GM21737 (cell line): Measurements from ENCODE around the gene CNKSR3.

Source experiments
- ATAC-seq: cut with Tn5 transposase; IDR thresholded peaks from one replicate; pipeline ENCODE4 v1.9.1; 2021; ENCODE audit warnings: mild to moderate bottlenecking, moderate library complexity; ENCODE audit not compliant: unreplicated experiment

The CNKSR3 gene

GRCh38 chr6:154356690-154357089 lies 153.8 kb downstream of the CNKSR3 start, which contains the start of gene IPCEF1:
TSS of gene IPCEF1 (minus strand) at chr6:154356803. CDS start at chr6:154265947, 90,856 bp downstream.
- ATAC-seq, result no peak

- ATAC-seq, result no peak
Observed at GRCh38 chr6:154356113-154356512, 154.4 kb downstream of the CNKSR3 start.

- no peak for ATAC-seq
Observed at GRCh38 chr6:154354265-154354777, 156.2 kb downstream of the CNKSR3 start.

- no peak for ATAC-seq
Observed at GRCh38 chr6:154353626-154354025, 156.9 kb downstream of the CNKSR3 start.

- peak; percentile 50 for ATAC-seq
Observed at GRCh38 chr6:154352898-154353585, 157.4 kb downstream of the CNKSR3 start.

- no peak for ATAC-seq
Observed at GRCh38 chr6:154350293-154350692, 160.2 kb downstream of the CNKSR3 start.

- ATAC-seq, result no peak
Observed at GRCh38 chr6:154347981-154348380, 162.5 kb downstream of the CNKSR3 start.

- ATAC-seq, result no peak
Observed at GRCh38 chr6:154345811-154346210, 164.7 kb downstream of the CNKSR3 start.

- ATAC-seq, result no peak
Observed at GRCh38 chr6:154343473-154344308, 166.8 kb downstream of the CNKSR3 start.

- ATAC-seq, result no peak
Observed at GRCh38 chr6:154341871-154342270, 168.6 kb downstream of the CNKSR3 start.

GRCh38 chr6:154341336-154341735 lies 169.1 kb downstream of the CNKSR3 start:
- ATAC-seq, result no peak
